ENCODE results near the gene OR11H7. TPM values are rescaled to one million over a fixed set of nuclear protein-coding genes. Genes with fewer than 3 reads are reported as not detected.

OR11H7 gene
- total RNA-seq: not detected
- polyA plus RNA-seq (2013, experiment 1 of 2): not detected
- polyA plus RNA-seq (2013, experiment 2 of 2): not detected
- long read RNA-seq, experiment 1: 0 reads
- long read RNA-seq, experiment 2: 0 reads
- long read RNA-seq, experiment 3: 0 reads
- long read RNA-seq, experiment 4: 0 reads

DNA sequence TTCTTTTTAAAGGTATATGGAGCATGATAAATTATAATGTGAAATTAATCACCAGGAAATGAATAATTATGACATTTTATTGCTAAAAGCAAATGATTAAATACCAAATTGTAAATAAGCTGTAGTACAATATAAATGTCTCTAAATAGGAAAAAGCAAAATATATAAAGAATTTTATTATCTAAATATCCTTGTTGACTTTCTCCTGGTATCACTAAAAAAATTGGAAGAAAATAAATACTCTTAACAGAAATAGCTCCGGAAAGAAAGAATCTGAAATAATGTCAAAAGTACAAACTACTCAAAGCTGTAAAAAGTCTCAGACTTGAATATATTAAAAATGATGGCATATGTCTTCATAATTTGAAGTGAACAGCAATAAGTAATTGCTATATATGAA is at the start of gene OR11H7:
TSS of gene OR11H7 (plus strand) at position 301 of the 400 bp plus-strand sequence.
- Mint-ChIP-seq H3K4me3 (no peak within 1 kb of the TSS), H3K9me3 (peaks cover 65% of the 10 kb centered on the region), H3K36me3 (ENCODE audit: low read depth) (no peaks in the 10 kb centered on the region), H3K4me1 (no peaks in the 10 kb centered on the region), H3K27ac (no peak within 1 kb of the TSS), H3K27me3 (ENCODE audit: insufficient read depth) (no peaks in the 10 kb centered on the region)
- Histone ChIP-seq H3K9me3 (ENCODE audit: control insufficient read depth, low read length) (peaks cover 59% of the 10 kb centered on the region), H3K36me3 (ENCODE audit: control insufficient read depth, insufficient read depth, low read length) (no peaks in the 10 kb centered on the region), H3K4me1 (ENCODE audit: control insufficient read depth, insufficient read depth, low read length) (no peaks in the 10 kb centered on the region), H3K27me3 (ENCODE audit: control insufficient read depth, insufficient read depth, low read length, poor library complexity, severe bottlenecking) (no peaks in the 10 kb centered on the region), H3K27ac (ENCODE audit: low read depth, low read length) (no peak within 1 kb of the TSS), H3K9ac (ENCODE audit: extremely low read depth, low read length, poor library complexity, severe bottlenecking) (no peak within 1 kb of the TSS), H3K4me3 (ENCODE audit: low read length) (no peak within 1 kb of the TSS)
- DNase-seq: no peak
- TF ChIP-seq, protein P1, sequence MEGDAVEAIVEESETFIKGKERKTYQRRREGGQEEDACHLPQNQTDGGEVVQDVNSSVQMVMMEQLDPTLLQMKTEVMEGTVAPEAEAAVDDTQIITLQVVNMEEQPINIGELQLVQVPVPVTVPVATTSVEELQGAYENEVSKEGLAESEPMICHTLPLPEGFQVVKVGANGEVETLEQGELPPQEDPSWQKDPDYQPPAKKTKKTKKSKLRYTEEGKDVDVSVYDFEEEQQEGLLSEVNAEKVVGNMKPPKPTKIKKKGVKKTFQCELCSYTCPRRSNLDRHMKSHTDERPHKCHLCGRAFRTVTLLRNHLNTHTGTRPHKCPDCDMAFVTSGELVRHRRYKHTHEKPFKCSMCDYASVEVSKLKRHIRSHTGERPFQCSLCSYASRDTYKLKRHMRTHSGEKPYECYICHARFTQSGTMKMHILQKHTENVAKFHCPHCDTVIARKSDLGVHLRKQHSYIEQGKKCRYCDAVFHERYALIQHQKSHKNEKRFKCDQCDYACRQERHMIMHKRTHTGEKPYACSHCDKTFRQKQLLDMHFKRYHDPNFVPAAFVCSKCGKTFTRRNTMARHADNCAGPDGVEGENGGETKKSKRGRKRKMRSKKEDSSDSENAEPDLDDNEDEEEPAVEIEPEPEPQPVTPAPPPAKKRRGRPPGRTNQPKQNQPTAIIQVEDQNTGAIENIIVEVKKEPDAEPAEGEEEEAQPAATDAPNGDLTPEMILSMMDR (conservative IDR thresholded peaks at IDR 0.05): no peak
- 80% methylated on average over 1 of the region's 1 CpG; no CpG with 5 or more reads in 1 of the 2 experiments for WGBS, 2 experiments (ENCODE audit: insufficient coverage in 1 of 2, insufficient read length in 1 of 2)

DNA sequence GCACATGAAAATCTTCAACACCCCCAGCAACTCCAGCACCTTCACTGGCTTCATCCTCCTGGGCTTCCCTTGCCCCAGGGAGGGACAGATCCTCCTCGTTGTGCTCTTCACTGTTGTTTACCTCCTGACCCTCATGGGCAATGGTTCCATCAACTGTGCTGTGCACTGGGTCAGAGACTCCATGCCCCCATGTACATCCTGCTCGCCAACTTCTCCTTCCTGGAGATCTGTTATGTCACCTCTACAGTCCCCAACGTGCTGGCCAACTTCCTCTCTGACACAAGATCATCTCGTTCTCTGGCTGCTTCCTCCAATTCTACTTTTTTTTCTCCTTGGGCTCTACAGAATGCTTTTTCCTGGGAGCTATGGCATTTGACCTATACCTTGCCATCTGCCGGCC is 49.6 kb upstream of the OR11H7 start:
- Mint-ChIP-seq H3K4me1 (no peaks in the 10 kb centered on the region), H3K27me3 (ENCODE audit: insufficient read depth) (no peaks in the 10 kb centered on the region), H3K4me3 (no peak overlapping the region), H3K27ac (no peak overlapping the region), H3K36me3 (ENCODE audit: low read depth) (no peaks in the 10 kb centered on the region), H3K9me3 (peaks cover 90% of the 10 kb centered on the region)
- Histone ChIP-seq H3K4me3 (ENCODE audit: low read length) (no peak overlapping the region), H3K36me3 (ENCODE audit: control insufficient read depth, insufficient read depth, low read length) (no peaks in the 10 kb centered on the region), H3K27ac (ENCODE audit: low read depth, low read length) (no peak overlapping the region), H3K9ac (ENCODE audit: extremely low read depth, low read length, poor library complexity, severe bottlenecking) (no peak overlapping the region), H3K27me3 (ENCODE audit: control insufficient read depth, insufficient read depth, low read length, poor library complexity, severe bottlenecking) (no peaks in the 10 kb centered on the region), H3K9me3 (ENCODE audit: control insufficient read depth, low read length) (peaks cover 71% of the 10 kb centered on the region), H3K4me1 (ENCODE audit: control insufficient read depth, insufficient read depth, low read length) (no peaks in the 10 kb centered on the region)
- no peak for DNase-seq
- TF ChIP-seq, protein P1 (conservative IDR thresholded peaks at IDR 0.05): no peak
- WGBS, 2 experiments (ENCODE audit: insufficient coverage in 1 of 2, insufficient read length in 1 of 2): 45 to 58% methylated on average over 5 of the region's 5 CpGs

DNA sequence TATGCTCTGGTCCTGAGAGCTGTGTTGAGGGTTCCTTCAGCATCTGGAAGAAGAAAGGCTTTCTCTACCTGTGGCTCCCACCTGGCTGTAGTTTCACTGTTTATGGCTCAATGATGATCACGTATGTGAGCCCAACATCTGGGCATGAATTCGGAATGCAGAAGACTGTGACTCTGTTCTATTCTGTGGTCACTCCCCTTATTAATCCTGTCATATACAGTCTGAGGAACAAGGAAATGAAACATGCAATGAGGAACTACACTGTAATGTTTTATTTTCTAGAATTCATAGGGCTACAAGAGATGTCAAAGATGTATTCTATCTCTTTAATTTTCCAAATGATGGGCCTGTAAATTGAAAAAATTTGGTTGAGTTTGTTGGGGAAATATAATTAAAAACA is 48.9 kb upstream of the OR11H7 start:
- peaks cover 90% of the 10 kb centered on the region for H3K9me3 Mint-ChIP-seq

More for the DNA sequence above, 48.9 kb upstream of the OR11H7 start:
- WGBS, 2 experiments (ENCODE audit: insufficient coverage in 1 of 2, insufficient read length in 1 of 2): 70 to 100% methylated on average over 1 to 2 of the region's 2 CpGs
- Mint-ChIP-seq H3K27ac (no peak overlapping the region), H3K27me3 (ENCODE audit: insufficient read depth) (no peaks in the 10 kb centered on the region), H3K36me3 (ENCODE audit: low read depth) (no peaks in the 10 kb centered on the region), H3K4me1 (no peaks in the 10 kb centered on the region), H3K4me3 (no peak overlapping the region)
- Histone ChIP-seq H3K9me3 (ENCODE audit: control insufficient read depth, low read length) (peaks cover 77% of the 10 kb centered on the region), H3K9ac (ENCODE audit: extremely low read depth, low read length, poor library complexity, severe bottlenecking) (no peak overlapping the region), H3K4me3 (ENCODE audit: low read length) (no peak overlapping the region), H3K4me1 (ENCODE audit: control insufficient read depth, insufficient read depth, low read length) (no peaks in the 10 kb centered on the region), H3K27me3 (ENCODE audit: control insufficient read depth, insufficient read depth, low read length, poor library complexity, severe bottlenecking) (no peaks in the 10 kb centered on the region), H3K36me3 (ENCODE audit: control insufficient read depth, insufficient read depth, low read length) (no peaks in the 10 kb centered on the region), H3K27ac (ENCODE audit: low read depth, low read length) (no peak overlapping the region)
- TF ChIP-seq, protein P1 (conservative IDR thresholded peaks at IDR 0.05): no peak
- no peak for DNase-seq

Data from endodermal cell (in vitro differentiated cells).